GM10248 (cell line): ENCODE data around the gene PRKAR1B.
A peak's percentile ranks its signal among the peaks of the same experiment; 100 is the strongest.

Experiments
- CTCF ChIA-PET: fragments of 300-600 bp; sonication (Branson Sonifier 250); formaldehyde crosslinking; extraction: SDS; loops from one replicate; lab custom pipeline; 2021; ENCODE audit warnings: antibody characterized with exemption; lab: Yijun Ruan, JAX
- POLR2A ChIA-PET: fragments of 350-650 bp; sonication (Branson Sonifier 250); formaldehyde crosslinking; extraction: SDS; loops from one replicate; lab custom pipeline; 2020; ENCODE audit warnings: antibody characterized with exemption; lab: Yijun Ruan, JAX
- DNase-seq: peaks from one replicate; pipeline ENCODE4 v3.0.0; 2012; ENCODE audit errors: extremely low spot score
- CTCF ChIP-seq: IDR thresholded peaks from 2 replicates; pipeline ENCODE4 v1.5.1; 2012; ENCODE audit warnings: mild to moderate bottlenecking, low read depth; ENCODE audit errors: extremely low read depth, missing control alignments, control extremely low read depth

PRKAR1B gene

GRCh38 chr7:523347-524336 is 203.4 kb downstream of the PRKAR1B start:
- POLR2A ChIA-PET, result no interaction called here
- no peak for DNase-seq
- no peak for TF ChIP-seq CTCF
- CTCF ChIA-PET, result interaction anchor here (1.4 kb wide), 1 partner anchor 11 kb away, joined by 3 read pairs; no protein-coding TSS in a partner anchor

- TF ChIP-seq CTCF, result no peak
- CTCF ChIA-PET, result no interaction called here
Observed at GRCh38 chr7:522951-523314, 204.1 kb downstream of the PRKAR1B start.

GRCh38 chr7:522071-522950 is 204.8 kb downstream of the PRKAR1B start:
- peak; percentile 73 for DNase-seq
- POLR2A ChIA-PET, result no interaction called here
- CTCF ChIA-PET, result no interaction called here

More at GRCh38 chr7:522951-523314, 204.1 kb downstream of the PRKAR1B start:
- POLR2A ChIA-PET, result no interaction called here
- no peak for DNase-seq

GRCh38 chr7:521221-522070 is 205.6 kb downstream of the PRKAR1B start:
- TF ChIP-seq CTCF, result no peak
- DNase-seq, result peak; percentile 75
- POLR2A ChIA-PET, result no interaction called here
- CTCF ChIA-PET, result no interaction called here

More at GRCh38 chr7:522071-522950, 204.8 kb downstream of the PRKAR1B start:
- TF ChIP-seq CTCF, result no peak

- DNase-seq, result no peak
- TF ChIP-seq CTCF, result peak; percentile 23
- CTCF ChIA-PET, result no interaction called here
- POLR2A ChIA-PET, result no interaction called here
Observed at GRCh38 chr7:520503-521161, 206.4 kb downstream of the PRKAR1B start.
